Heart left ventricle (tissue), 13 donors: Measurements from ENCODE around the gene SPATA33.

Experiments
- CTCF ChIP-seq, 12 donors: fragments of 200-600 bp; sonication (generic) in 4 of 12; IDR thresholded peaks; one replicate each; pipeline versions ENCODE4 v1.5.0 to v1.8.0; 2018 to 2022; ENCODE audit warnings: antibody characterized with exemption in 12 of 12, mild to moderate bottlenecking in 5 of 12
- POLR2A ChIP-seq, 2 donors: fragments of 450-650 bp; IDR thresholded peaks; one replicate each; pipeline ENCODE4 v1.6.1; 2017; ENCODE audit warnings: antibody characterized with exemption in 2 of 2, mild to moderate bottlenecking in 2 of 2, moderate library complexity in 2 of 2
- donor health status: ischemic (EF 13 %, LVEDD 7.1; RV severe dilation, severe dysfunction).
- donor health status: DM: no; HTN: yes; CAD: no.
- donor health status: DM: no; HTN: no; CAD: no.
- donor health status: ischemic (EF 25% LVEDD 6.9; RV normal size, moderate dysfunction).
- donor health status: ischemic (EF 25% LVEDD 5.7; RV mildly dilated, moderate dysfunction).
- donor health status: ischemic (EF 35%, LVEDD 5.7; RV mildly dilated, moderate dysfunction).
- donor health status: nonischemic (EF 11% LVEDD 7.7; RV severe dilation, severe dysfunction).
- donor health status: DM: yes; HTN: yes; CAD: no.
- donor health status: PGD.
- donor health status: ischemic (EF 29% LVEDD 5.4; RV normal size, mild dysfunction).
- donor health status: nonischemic (EF 23%, LVEDD 6.1; RV moderate dilation, normal function).

- no peak for TF ChIP-seq POLR2A (IDR thresholded peaks at IDR 0.05)
- no peak for TF ChIP-seq CTCF (IDR thresholded peaks at IDR 0.05)
These were observed 2.5 kb downstream of the SPATA33 start for GRCh38 chr16:89660146-89660545.
